Ovary (tissue), 3 donors: ENCODE results near the gene KRTAP5-11.
"Not testable (repeated sequence)": the region's sequence is repeated elsewhere in the genome, so short reads cannot be mapped to it uniquely, and the experiment has no call there.

ENCODE experiments used
- CTCF ChIP-seq, 3 donors: fragments of 450-650 bp in 2 of 3; fragments of 200-600 bp in 1 of 3; IDR thresholded peaks; one replicate each; pipeline versions ENCODE4 v1.5.1 to v1.8.0; 2016 to 2022; ENCODE audit warnings: antibody characterized with exemption in 3 of 3, mild to moderate bottlenecking in 1 of 3
- EP300 ChIP-seq: sonication (generic); formaldehyde crosslinking; IDR thresholded peaks from one replicate; pipeline ENCODE4 v1.6.1; 2017; ENCODE audit warnings: antibody characterized with exemption
- POLR2A ChIP-seq: fragments of 450-650 bp; IDR thresholded peaks from one replicate; pipeline ENCODE4 v1.6.1; 2017; ENCODE audit warnings: antibody characterized with exemption, mild to moderate bottlenecking, moderate library complexity
- donor health status: DM: no; HTN: no; CAD: no.

- TF ChIP-seq CTCF (IDR thresholded peaks at IDR 0.05); POLR2A; EP300: not testable (repeated sequence)
Measured at GRCh38 chr11:71613931-71614330, 31.3 kb upstream of the KRTAP5-11 start.
